H9 (cell line): ENCODE data around the gene SCIMP. TPM values are rescaled to one million over a fixed set of nuclear protein-coding genes. Genes with fewer than 3 reads are reported as not detected.

Experiments
- DNase-seq: peaks from one replicate; pipeline ENCODE4 v3.0.0-alpha.2; 2017
- H2AFZ ChIP-seq: one replicate; pipeline ENCODE4 v1.6.1; 2013; ENCODE audit warnings: mild to moderate bottlenecking, low read length, control low read depth, moderate library complexity
- H2AK5ac ChIP-seq: 2 replicates; pipeline ENCODE4 v1.6.1; 2013; ENCODE audit warnings: low read length, control low read depth, mixed read lengths; ENCODE audit not compliant: insufficient read length
- H2BK120ac ChIP-seq: one replicate; pipeline ENCODE4 v1.6.1; 2013; ENCODE audit warnings: low read depth, mild to moderate bottlenecking, low read length, control low read depth, inconsistent platforms; ENCODE audit not compliant: poor library complexity, severe bottlenecking
- H2BK12ac ChIP-seq: 2 replicates; pipeline ENCODE4 v1.6.1; 2013; ENCODE audit warnings: low read length, control low read depth, mixed read lengths, low read depth; ENCODE audit not compliant: insufficient read length
- H2BK15ac ChIP-seq: 2 replicates; pipeline ENCODE4 v1.6.1; 2013; ENCODE audit warnings: low read depth, low read length, control low read depth
- H2BK20ac ChIP-seq: one replicate; pipeline ENCODE4 v1.6.1; 2013; ENCODE audit warnings: low read depth, mild to moderate bottlenecking, low read length, control low read depth, inconsistent platforms; ENCODE audit not compliant: poor library complexity, severe bottlenecking
- H2BK5ac ChIP-seq: 2 replicates; pipeline ENCODE4 v1.6.1; 2013; ENCODE audit warnings: low read length, control low read depth, mixed read lengths; ENCODE audit not compliant: insufficient read length
- H3K14ac ChIP-seq: 2 replicates; pipeline ENCODE4 v1.6.1; 2013; ENCODE audit warnings: low read length, control low read depth; ENCODE audit not compliant: insufficient read depth
- H3K18ac ChIP-seq: 2 replicates; pipeline ENCODE4 v1.6.1; 2013; ENCODE audit warnings: low read depth, mild to moderate bottlenecking, mixed read lengths, low read length, control low read depth; ENCODE audit not compliant: insufficient read length
- H3K23ac ChIP-seq: 2 replicates; pipeline ENCODE4 v1.6.1; 2013; ENCODE audit warnings: low read length, control low read depth, mixed read lengths, low read depth; ENCODE audit not compliant: insufficient read length
- H3K23me2 ChIP-seq: 2 replicates; pipeline ENCODE4 v1.6.1; 2013; ENCODE audit warnings: low read depth, mild to moderate bottlenecking, mixed read lengths, low read length, control low read depth; ENCODE audit not compliant: insufficient read length, poor library complexity, severe bottlenecking
- H3K27ac ChIP-seq: 2 replicates; pipeline ENCODE4 v1.5.1; 2013; ENCODE audit warnings: low read length, control low read depth, mixed read lengths, low read depth; ENCODE audit not compliant: insufficient read length
- H3K27me3 ChIP-seq: 2 replicates; pipeline ENCODE4 v1.6.1; 2013; ENCODE audit warnings: low read length, control low read depth, inconsistent platforms; ENCODE audit not compliant: insufficient read depth
- H3K4ac ChIP-seq: 2 replicates; pipeline ENCODE4 v1.6.1; 2013; ENCODE audit warnings: low read depth, mild to moderate bottlenecking, control low read depth, inconsistent platforms, low read length, moderate library complexity
- H3K4me1 ChIP-seq: 2 replicates; pipeline ENCODE4 v1.6.1; 2013; ENCODE audit warnings: low read length, control low read depth, inconsistent platforms; ENCODE audit not compliant: insufficient read depth
- H3K4me2 ChIP-seq: 2 replicates; pipeline ENCODE4 v1.6.1; 2013; ENCODE audit warnings: low read length, control low read depth, mixed read lengths; ENCODE audit not compliant: insufficient read length, insufficient read depth
- H3K56ac ChIP-seq: 2 replicates; pipeline ENCODE4 v1.6.1; 2013; ENCODE audit warnings: low read depth, mild to moderate bottlenecking, mixed read lengths, low read length, control low read depth; ENCODE audit not compliant: insufficient read length
- H3K79me1 ChIP-seq: 2 replicates; pipeline ENCODE4 v1.6.1; 2013; ENCODE audit warnings: low read depth, mild to moderate bottlenecking, moderate library complexity, low read length, control low read depth, inconsistent platforms; ENCODE audit not compliant: insufficient read depth, poor library complexity, severe bottlenecking
- H3K79me2 ChIP-seq: 2 replicates; pipeline ENCODE4 v1.6.1; 2013; ENCODE audit warnings: low read length, control low read depth, inconsistent platforms; ENCODE audit not compliant: insufficient read depth
- H3K9ac ChIP-seq: 2 replicates; pipeline ENCODE4 v1.6.1; 2013; ENCODE audit warnings: low read length, control low read depth, mixed read lengths; ENCODE audit not compliant: insufficient read length; ENCODE audit errors: extremely low read depth
- H3K9me3 ChIP-seq: one replicate; pipeline ENCODE4 v1.6.1; 2013; ENCODE audit warnings: low read depth, low read length, inconsistent platforms; ENCODE audit not compliant: control insufficient read depth
- H3T11ph ChIP-seq: one replicate; pipeline ENCODE4 v1.6.1; 2013; ENCODE audit warnings: mild to moderate bottlenecking, low read length, control low read depth, inconsistent platforms
- H4K20me1 ChIP-seq: one replicate; pipeline ENCODE4 v1.6.1; 2013; ENCODE audit not compliant: control insufficient read depth, insufficient read length, insufficient read depth
- H4K5ac ChIP-seq: 2 replicates; pipeline ENCODE4 v1.6.1; 2013; ENCODE audit warnings: low read depth, mild to moderate bottlenecking, mixed read lengths, low read length, control low read depth; ENCODE audit not compliant: insufficient read length
- H4K8ac ChIP-seq: replicated peaks from 2 replicates; pipeline ENCODE4 v1.6.1; 2013; ENCODE audit warnings: low read length, control low read depth, mixed read lengths, low read depth; ENCODE audit not compliant: insufficient read length
- H4K91ac ChIP-seq: 2 replicates; pipeline ENCODE4 v1.6.1; 2013; ENCODE audit warnings: low read depth, mild to moderate bottlenecking, moderate library complexity, mixed read lengths, low read length, control low read depth; ENCODE audit not compliant: insufficient read length
- H3K27ac Mint-ChIP-seq, 3 experiments: 2 replicates in 2 of 3; 3 replicates in 1 of 3; pipeline ENCODE4 v1.8.0; 2020 to 2021; ENCODE audit warnings: mixed read lengths in 3 of 3, mild to moderate bottlenecking in 1 of 3, moderate library complexity in 1 of 3
- H3K27me3 Mint-ChIP-seq: 2 replicates; pipeline ENCODE4 v1.8.0; 2021; ENCODE audit warnings: low read depth, mild to moderate bottlenecking, moderate library complexity, mixed read lengths
- H3K36me3 Mint-ChIP-seq, 3 experiments: 2 replicates in 2 of 3; 3 replicates in 1 of 3; pipeline ENCODE4 v1.8.0; 2020 to 2021; ENCODE audit warnings: low read depth in 3 of 3, mixed read lengths in 3 of 3; ENCODE audit not compliant: insufficient read depth in 1 of 3
- H3K4me1 Mint-ChIP-seq, 2 experiments: 2 replicates each; pipeline ENCODE4 v1.8.0; 2020; ENCODE audit warnings: mixed read lengths in 2 of 2
- H3K4me3 Mint-ChIP-seq, 2 experiments: 2 replicates in 1 of 2; 3 replicates in 1 of 2; pipeline ENCODE4 v1.8.0; 2020 to 2021; ENCODE audit warnings: mild to moderate bottlenecking in 2 of 2, mixed read lengths in 2 of 2, moderate library complexity in 1 of 2
- H3K9me3 Mint-ChIP-seq, 2 experiments: 2 replicates in 1 of 2; 3 replicates in 1 of 2; pipeline ENCODE4 v1.8.0; 2020; ENCODE audit warnings: mild to moderate bottlenecking in 2 of 2, mixed read lengths in 2 of 2, moderate library complexity in 1 of 2
- CTCF ChIP-seq: fragments of 200-600 bp; sonication (generic); conservative IDR thresholded peaks from 3 replicates; pipeline ENCODE4 v1.8.0; 2021; ENCODE audit warnings: antibody characterized with exemption, mild to moderate bottlenecking
- WGBS: extraction: QIAGEN DNeasy Blood & Tissue Kit; methylation state at CpG from one replicate; pipeline ENCODE4 v1.1.7; 2013; ENCODE audit warnings: missing lambda C conversion rate, low lambda C conversion rate, mixed read lengths; ENCODE audit not compliant: insufficient read length; ENCODE audit errors: extremely low coverage; 5-methylcytosine and 5-hydroxymethylcytosine counted together
- total RNA-seq: library from RNA; stranded (reverse); gene quantifications from 2 replicates; pipeline ENCODE4 v1.2.1, GENCODE V29; 2021

The SCIMP gene
- total RNA-seq, 1 experiment from 2014 or later, result not detected

GRCh38 chr17:5254414-5254813 lies 19.8 kb upstream of the SCIMP start:
- no peak overlapping the region for H2BK15ac ChIP-seq
- H3K79me1 ChIP-seq, result no peaks in the 10 kb centered on the region
- no peaks in the 10 kb centered on the region for H3K23me2 ChIP-seq
- H3K27ac ChIP-seq, result no peak overlapping the region
- Mint-ChIP-seq H3K27ac (peak overlapping the region in 1 of 3 experiments; percentile 84; a peak in 1 of 7 replicates), H3K4me1 (peaks cover 10% of the 10 kb centered on the region in 2 experiments), H3K36me3 (no peaks in the 10 kb centered on the region), H3K4me3 (no peak overlapping the region), H3K27me3 (no peaks in the 10 kb centered on the region; the same call in 1 of the 2 replicates), H3K9me3 (no peaks in the 10 kb centered on the region)
- no peaks in the 10 kb centered on the region for H3K79me2 ChIP-seq
- H3K18ac ChIP-seq, result no peak overlapping the region
- no peak overlapping the region for H2AFZ ChIP-seq
- H3K14ac ChIP-seq, result no peak overlapping the region
- no peak overlapping the region for H3K4me2 ChIP-seq
- H3K9ac ChIP-seq, result no peak overlapping the region
- H4K20me1 ChIP-seq, result no peaks in the 10 kb centered on the region
- H4K5ac ChIP-seq, result no peak overlapping the region
- H3K9me3 ChIP-seq, result no peaks in the 10 kb centered on the region
- no peaks in the 10 kb centered on the region for H3K27me3 ChIP-seq
- H3K56ac ChIP-seq, result no peak overlapping the region
- H3T11ph ChIP-seq, result no peak overlapping the region
- no peak overlapping the region for H4K91ac ChIP-seq
- no peak overlapping the region for H3K23ac ChIP-seq
- H2BK5ac ChIP-seq, result no peak overlapping the region
- no peak overlapping the region for H2BK120ac ChIP-seq
- no peak overlapping the region for H2BK12ac ChIP-seq
- H4K8ac ChIP-seq, result no peak overlapping the region
- no CpG with 5 or more reads among the region's 7 CpGs for WGBS
- no peak overlapping the region for H3K4ac ChIP-seq
- DNase-seq, result no peak
- no peaks in the 10 kb centered on the region for H3K4me1 ChIP-seq
- no peak overlapping the region for H2AK5ac ChIP-seq
- no peak overlapping the region for H2BK20ac ChIP-seq
- TF ChIP-seq CTCF, result no peak
